LNCAP (cell line): ENCODE results near the gene SEC61B.

Experiments
- TF ChIP-seq, protein P1 (sequence below): fragments of 450-650 bp; IDR thresholded peaks from 2 replicates; pipeline ENCODE4 v1.5.1; 2017; ENCODE audit warnings: mild to moderate bottlenecking

The SEC61B gene

GRCh38 chr9:99261923-99262322 is 39.8 kb downstream of the SEC61B start:
- TF ChIP-seq, protein P1, sequence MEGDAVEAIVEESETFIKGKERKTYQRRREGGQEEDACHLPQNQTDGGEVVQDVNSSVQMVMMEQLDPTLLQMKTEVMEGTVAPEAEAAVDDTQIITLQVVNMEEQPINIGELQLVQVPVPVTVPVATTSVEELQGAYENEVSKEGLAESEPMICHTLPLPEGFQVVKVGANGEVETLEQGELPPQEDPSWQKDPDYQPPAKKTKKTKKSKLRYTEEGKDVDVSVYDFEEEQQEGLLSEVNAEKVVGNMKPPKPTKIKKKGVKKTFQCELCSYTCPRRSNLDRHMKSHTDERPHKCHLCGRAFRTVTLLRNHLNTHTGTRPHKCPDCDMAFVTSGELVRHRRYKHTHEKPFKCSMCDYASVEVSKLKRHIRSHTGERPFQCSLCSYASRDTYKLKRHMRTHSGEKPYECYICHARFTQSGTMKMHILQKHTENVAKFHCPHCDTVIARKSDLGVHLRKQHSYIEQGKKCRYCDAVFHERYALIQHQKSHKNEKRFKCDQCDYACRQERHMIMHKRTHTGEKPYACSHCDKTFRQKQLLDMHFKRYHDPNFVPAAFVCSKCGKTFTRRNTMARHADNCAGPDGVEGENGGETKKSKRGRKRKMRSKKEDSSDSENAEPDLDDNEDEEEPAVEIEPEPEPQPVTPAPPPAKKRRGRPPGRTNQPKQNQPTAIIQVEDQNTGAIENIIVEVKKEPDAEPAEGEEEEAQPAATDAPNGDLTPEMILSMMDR = no peak

DNA sequence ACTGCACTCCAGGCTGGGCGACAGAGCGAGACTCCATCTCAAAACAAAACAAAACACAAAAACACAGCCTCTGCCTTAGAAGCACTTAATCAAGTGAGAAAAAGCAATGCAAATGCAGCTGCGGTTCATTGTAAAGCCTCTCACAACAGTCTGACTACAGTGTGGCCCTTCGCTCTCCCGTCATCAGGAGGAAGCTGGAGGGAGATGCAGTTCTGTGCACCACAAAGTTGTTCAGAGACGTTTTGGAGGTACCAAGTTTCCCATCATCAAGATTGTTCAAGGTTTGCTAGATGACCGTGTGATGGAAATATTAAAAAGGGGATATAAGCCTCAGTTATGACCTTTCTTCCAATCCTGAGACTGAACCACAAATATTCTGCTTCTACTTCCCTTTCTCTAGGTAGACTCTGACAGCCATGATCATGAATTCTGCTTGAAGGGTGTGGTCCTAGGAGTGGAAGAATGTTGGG is 40.9 kb downstream of the SEC61B start:
- TF ChIP-seq, protein P1 = no peak

DNA sequence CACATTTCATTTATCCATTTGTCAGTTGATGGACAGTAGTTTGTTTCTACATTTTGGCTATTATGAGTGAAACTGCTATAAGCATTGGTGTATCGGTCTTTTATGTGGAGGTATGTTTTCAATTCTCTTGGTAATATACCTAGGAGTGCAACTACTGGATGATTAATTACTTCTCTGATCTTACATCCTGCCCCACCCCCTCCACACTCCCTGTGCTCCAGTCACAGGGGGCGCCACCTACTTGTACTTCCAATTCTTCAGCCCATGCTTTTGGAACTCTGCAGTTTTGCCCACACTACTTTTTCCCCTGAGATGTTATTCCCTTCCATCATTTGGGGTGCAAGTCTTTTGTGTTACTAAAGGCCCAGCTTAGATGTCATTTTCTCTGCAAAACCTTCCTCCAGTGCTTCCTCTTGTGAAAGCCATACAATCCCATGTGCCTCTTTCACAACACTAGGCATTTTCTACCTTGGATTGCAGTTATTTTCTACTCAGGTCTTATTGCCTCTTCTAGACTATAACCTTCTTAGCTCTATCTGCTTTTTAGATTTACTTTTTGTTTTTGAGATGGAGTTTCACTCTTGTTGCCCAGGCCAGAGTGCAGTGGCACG is 42.1 kb downstream of the SEC61B start:
- TF ChIP-seq, protein P1 = no peak; the same call in 1 of the 2 replicates

DNA sequence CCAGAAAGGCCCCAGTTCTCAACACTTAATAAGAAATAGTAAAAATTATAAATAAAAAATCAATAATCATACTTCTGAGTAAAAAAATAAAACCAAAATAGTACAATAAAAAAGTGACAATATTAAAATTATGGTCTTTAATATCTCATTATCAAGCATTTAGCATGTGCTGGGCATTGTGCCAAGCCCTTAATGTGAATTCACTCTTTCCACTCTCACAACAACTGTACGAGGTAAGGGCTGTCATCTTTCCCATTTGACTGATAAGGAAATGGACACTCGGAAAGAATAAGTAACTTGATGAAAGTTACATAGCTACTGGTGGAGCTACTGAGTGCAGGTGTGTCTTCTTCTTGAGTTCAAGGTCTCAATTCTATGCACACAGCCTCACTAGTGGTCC is 43.6 kb downstream of the SEC61B start:
- TF ChIP-seq, protein P1 = no peak

- TF ChIP-seq, protein P1 = peak; percentile 80
Observed at GRCh38 chr9:99266255-99267023, 44.4 kb downstream of the SEC61B start.

DNA sequence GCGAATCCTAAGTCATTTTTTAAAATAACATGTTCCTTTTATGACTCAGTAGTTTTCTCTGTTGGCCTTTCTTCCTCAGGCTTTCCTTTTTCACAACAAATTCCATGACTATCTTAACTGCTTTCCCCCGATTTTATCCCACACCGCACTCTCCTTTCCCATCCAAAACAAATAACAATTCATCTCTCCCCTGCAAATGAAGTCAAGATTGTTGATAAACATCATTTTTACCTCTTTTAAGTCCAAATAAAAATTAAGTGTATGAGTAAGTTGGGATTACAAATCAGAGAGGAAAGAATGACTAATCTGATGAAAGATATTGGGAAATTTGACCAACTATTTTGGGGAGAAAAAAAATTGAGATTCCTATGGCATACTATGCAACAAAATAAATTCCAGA is 47.3 kb downstream of the SEC61B start:
- TF ChIP-seq, protein P1 = no peak

- TF ChIP-seq, protein P1 = no peak
Observed at GRCh38 chr9:99270491-99270890, 48.4 kb downstream of the SEC61B start.
